SK-N-DZ (cell line): ENCODE measurements around the gene ZNF205. TPM values are rescaled to one million over a fixed set of nuclear protein-coding genes. Genes with fewer than 3 reads are reported as not detected.
"Not testable (repeated sequence)": the region's sequence is repeated elsewhere in the genome, so short reads cannot be mapped to it uniquely, and the experiment has no call there.

Experiments used
- DNase-seq: peaks from one replicate; pipeline ENCODE4 v3.0.0-alpha.2; 2015; ENCODE audit warnings: low spot score
- polyA plus RNA-seq, 2 experiments: library from polyadenylated mRNA; depleted of rRNA; stranded (reverse); fragments of >200 nt; gene quantifications; 2 replicates each; pipeline ENCODE4 v1.2.3, GENCODE V29; 2014

Gene ZNF205
- polyA plus RNA-seq (2014; cell fraction: cytosol; rRNA removed), result 20.0 and 28.5 TPM in 2 replicates
- polyA plus RNA-seq (2014; cell fraction: nucleus; rRNA removed), result 26.1 and 28.8 TPM in 2 replicates

DNA sequence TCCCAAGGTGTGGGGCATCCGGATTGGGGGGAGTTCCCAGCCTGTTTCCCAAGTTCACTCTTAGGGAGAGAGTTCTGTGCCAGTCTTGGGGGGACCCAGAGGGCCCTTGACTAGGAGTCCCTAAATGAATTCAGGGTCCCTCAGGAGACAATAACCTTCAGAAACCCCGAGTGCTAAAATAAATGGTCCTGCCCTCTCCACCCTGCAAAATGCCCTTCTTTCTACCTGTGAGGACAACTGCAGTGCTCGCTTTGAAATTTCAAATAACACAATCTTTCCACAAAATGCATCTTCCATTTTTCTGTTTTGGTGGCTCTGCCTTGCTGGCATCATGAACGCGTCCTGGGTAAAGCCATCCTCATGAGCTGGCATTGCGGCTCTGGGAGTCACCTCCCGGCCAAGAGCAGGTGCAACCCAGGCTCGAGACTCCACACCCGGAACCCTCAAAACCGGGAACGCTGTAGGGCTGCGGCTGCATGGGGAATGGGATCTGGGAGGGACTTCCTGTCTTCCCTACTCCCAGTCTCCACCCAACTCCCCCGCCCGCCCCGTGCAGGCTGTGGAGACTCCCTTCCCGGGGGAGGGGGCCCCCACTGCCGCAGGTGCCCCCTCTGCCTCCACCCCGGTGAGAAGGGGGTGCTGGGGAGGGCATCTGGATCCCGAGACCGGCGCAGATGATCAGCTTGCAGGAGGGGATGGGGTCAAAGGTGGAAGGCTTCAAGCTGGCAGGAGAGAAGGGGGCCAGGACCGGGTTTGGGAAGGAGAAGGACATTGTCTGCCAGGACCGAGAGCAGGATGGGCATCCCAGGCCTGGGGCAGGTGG lies at the start of gene ZNF205:
Gene ZNF205 (plus strand): TSS at position 529 of the 823 bp plus-strand sequence. CDS start 845 bp downstream, outside the sequence.
- DNase-seq, result peak; percentile 80

DNA sequence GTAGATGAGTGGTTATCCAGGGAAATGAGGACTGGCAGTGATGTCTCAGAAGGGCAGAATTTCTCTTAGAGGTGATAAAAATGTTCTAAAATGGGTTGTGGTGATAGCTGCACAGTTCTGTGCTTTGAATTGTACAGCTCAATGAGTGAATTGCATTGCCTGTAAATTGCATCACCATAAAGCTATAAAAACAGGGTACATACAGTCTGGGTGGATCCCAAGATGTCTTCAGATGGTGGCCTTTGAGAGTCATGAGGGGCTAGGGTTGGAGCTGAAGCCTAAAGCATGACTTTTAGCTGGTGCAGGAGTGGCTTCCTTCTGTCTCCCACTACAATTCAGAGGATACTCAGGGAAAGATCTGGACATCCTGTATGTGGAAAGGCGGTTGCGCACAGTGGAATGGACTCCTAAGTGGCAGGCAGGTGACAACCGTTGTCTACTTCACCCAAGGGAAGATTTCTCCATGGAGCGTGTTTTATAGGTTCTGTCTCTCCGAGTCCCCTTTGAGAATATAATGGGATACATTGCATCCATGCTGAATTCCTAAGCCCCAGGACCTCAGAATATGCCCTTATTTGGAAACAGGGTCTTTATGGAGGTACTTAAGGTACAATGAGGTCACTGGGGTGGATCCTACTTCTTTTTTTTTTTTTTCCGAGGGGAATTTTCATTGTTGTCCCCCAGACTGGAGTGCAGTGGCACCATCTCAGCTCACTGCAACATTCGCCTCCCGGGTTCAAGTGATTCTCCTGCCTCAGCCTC lies 48.6 kb upstream of the ZNF205 start:
- no peak for DNase-seq

DNA sequence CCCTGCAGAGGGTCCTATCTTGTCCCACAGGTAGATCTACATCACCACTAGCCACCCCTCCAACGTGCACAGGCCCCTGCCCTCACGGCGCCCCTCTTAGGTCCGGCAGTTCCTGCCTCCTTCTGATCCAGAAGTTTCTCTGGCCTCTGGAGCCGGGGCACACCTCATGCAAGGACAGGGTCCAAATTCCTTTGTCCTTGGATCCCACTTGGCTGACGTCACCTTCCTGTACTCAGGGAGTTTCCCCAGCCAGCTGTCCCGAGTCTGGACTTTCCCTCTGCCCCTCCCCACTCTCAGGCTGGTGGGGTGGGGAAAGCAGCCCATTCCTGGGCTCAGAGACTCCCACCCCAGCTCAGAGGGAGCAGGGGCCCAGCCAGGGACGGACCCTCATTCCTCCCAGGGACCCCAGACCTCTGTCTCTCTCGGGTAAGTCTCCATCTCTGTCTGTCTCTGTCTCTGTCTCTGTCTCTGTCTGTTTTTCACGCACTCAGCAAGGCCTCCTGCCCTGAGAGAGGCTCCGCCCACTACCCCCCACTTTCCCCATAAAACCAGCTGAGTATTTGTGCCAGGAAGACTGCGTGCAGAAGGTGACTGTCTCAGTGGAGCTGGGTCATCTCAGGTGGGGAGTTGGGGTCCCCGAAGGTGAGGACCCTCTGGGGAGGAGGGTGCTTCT lies 47.2 kb upstream of the ZNF205 start, which contains the start of gene IL32:
Gene IL32 (plus strand): TSS at position 572 of the 673 bp plus-strand sequence. CDS start 172 bp downstream, outside the sequence.
- DNase-seq, result no peak

DNA sequence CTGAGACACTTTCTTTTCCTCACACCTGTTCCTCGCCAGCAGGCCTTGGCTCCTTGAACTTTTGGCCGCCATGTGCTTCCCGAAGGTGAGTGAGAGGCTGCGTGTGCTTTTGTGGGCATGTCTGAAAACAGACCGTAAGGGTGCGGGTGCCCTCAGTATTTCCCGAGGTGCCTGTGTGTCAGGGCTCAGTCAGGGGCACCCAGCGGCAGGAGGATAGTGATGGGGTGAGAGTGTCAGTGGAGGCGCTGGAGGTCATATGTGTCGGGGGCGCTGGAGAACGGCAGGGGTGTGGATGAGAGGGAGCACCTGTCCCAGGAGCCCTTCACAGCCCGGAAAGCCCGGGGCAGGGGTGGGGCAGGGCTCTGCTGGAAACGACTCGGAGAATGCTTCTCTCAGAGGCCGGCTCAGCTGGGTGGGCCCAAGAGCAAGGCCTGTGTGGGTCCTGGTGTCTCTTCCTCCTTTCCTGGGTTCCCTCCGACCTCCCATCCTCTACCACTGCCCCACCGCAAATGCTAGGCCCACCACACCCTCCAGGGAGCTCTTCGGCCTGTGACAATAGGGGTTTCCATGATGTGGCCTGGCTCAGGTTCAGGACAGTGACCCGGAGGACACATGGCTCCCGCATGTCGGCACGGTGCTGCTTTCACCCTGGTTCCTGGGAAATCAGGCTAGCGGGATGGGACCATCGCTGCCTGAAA lies 46.5 kb upstream of the ZNF205 start:
- no peak for DNase-seq

DNA sequence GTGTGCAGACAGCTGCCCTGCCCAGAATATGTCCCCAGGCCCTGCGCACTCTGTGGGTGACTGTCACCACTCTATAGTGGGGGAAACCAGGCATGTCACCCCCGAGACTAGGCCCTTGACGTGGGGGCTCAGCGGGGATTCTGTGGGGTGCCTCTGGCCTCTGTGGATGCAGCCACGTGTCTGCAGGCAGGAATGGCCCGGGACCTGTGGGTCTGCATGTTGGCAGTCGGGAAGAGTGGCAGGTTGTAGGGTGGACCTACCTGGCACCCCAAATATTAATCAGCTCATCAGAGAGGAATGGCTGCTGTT lies 46.0 kb upstream of the ZNF205 start:
- DNase-seq, result no peak

DNA sequence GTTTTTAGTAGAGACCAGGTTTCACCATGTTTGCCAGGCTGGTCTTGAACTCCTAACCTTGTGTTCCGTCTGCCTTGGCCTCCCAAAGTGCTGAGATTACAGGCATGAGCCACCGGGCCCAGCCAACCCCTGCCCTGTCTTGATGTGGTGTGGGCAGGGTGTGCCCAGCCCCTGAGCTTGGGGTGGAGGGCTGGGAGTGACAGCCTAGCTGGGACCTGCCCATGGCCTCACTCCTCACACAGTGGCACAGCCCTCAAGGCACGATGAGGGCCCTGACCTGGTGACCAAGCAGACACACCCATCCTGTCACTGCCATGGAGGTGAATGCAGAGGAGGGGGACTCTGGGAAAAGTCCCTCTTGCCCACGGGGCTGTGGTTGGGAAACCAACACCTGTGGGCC lies 43.9 kb upstream of the ZNF205 start:
- DNase-seq, result no peak

DNA sequence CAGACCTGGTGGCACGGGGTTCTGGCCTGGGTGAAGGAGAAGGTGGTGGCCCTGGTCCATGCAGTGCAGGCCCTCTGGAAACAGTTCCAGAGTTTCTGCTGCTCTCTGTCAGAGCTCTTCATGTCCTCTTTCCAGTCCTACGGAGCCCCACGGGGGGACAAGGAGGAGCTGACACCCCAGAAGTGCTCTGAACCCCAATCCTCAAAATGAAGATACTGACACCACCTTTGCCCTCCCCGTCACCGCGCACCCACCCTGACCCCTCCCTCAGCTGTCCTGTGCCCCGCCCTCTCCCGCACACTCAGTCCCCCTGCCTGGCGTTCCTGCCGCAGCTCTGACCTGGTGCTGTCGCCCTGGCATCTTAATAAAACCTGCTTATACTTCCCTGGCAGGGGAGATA lies 43.2 kb upstream of the ZNF205 start:
- DNase-seq, result not testable (repeated sequence)

DNA sequence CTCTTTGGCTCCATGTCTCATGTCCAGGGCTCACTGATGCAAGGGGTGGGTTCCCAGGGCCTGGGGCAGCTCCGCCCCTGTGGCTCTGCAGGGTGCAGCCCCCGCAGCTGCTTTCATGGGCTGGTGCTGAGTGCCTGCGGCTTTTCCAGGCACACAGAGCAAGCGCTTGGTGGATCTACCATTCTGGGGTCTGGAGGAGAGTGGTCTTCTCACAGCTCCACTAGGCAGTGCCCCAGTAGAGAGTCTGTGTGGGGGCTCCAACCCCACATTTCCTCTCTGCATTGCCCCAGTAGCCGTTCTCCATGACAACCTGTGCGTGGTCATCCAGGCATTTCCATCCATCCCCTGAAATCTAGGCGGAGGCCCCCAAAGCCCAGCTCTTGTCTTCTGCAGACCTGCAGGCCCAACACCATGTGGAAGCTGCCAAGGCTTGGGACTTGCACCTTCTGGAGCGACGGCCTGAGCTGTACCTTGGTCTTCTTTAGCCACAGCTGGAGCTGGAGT lies 41.7 kb upstream of the ZNF205 start:
- DNase-seq, result no peak

DNA sequence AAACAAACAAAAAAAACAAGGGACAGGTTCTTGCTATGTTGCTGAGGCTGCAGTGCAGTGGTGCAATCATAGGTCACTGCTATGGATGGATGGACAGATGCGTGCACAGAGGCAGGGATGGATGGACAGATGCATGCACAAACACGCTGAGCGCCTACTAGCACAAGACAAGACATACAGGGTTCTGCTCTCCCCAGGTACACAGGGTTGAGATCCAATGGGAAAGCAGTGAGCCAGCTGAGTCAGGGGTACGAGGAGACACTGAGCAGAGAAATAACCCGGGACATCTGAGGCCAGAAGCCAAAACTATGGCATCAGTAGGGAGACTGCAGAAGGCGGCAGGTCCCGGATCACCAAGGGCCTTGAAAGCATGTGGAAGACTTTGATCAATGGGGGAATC lies 40.7 kb upstream of the ZNF205 start:
- no peak for DNase-seq

DNA sequence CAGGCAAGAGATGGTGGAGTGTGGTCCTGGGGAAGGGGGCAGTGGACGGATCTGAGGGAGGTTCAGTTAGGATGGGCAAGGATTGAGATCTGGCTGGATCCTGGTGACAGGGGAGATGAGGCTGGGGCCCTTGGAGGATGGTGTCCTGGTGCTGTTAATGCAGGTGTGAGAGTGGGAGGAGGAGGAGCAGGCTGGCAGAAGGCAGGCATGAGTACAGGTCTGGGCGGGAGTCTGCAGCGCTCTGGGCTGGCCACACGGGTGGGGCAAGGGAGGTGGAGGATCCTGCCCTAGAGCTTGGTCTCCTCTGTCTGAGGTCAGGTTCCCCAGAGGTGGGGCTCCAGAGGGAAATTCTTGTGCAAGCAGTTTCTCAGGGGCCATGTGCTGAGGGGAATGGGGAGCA lies 40.2 kb upstream of the ZNF205 start:
- DNase-seq, result not testable (repeated sequence)

DNA sequence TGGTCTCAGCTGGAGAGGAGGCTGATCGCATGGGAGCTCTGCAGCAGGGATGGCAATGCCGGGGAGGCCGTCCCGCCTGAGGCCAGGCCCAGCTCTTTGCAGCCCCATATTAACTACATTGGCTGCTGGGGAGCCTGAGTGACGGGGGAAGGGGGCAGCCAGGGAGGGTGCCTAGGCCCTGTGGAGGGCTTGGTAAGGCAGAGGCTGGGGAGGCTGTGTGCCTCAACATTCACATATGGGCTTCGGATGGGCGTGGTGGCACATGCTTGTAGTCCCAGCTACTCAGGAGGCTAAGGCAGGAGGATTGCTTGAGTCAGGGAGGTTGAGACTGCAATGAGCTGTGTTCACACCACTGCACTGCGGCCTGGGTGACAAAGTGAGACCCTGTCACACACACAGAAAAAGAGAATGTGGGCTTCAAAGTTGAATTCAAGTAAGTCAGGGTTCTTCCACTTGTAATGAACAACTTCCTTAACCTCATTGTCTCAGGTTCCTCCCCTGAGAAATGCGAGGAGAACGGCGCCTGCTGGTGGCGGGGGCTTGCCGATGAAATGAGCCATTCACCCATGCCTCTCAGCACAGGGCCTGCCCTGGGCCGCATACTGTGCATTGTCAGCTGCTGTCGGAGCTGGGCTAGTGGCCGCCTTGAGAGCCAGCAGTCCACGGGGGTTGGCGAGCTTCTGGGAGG lies 39.7 kb upstream of the ZNF205 start:
- not testable (repeated sequence) for DNase-seq

DNA sequence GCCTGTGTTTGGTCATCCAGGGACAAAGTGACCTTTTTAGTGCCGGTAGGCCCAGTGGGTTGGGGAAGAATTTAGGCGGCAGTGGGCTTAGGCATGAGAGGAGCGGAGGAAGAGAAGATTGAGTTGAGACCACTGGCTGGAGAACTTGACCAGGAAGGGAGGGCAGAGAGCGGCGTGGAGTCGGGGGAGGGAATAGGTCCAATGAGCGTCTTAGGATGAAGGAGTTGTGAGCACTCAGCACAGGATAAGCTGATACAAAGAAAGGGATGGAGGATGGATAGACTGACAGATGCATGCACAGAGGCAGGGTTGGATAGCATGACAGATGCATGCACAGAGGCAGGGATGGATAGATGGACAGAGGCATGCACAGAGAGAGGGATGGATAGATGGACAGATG lies 38.9 kb upstream of the ZNF205 start:
- DNase-seq, result no peak

DNA sequence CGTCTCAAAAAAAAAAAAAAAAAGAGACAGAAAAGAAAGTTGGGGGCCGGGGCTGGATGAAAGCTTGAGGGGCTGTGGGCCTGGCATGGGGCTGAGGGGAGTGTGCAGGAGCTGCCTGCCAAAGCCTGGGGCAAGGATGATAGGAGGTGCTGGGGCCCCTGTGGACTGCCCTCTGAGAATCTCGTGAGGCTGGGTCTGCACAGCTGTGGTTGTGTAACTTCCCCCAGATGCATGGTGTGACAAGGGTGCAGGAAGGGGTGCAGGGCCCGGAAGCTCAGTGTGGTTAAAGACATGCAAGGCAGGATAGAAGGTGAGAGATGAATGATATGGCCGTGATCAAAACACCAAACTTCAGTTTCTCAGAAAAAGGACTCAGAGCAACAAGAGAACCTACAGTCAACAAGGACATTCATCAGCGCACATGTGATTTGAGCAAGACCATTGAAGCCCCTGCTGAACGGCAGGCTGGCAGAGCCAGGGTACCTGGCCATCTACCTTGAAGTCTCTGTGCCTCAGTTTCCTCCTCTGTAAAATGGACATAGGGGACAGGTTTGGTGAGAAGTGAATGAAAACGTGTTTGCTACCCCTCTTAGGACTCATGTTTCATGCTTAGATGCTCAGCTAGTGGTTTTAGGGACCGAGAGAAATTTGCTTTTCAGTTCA lies 37.4 kb upstream of the ZNF205 start:
- no peak for DNase-seq

DNA sequence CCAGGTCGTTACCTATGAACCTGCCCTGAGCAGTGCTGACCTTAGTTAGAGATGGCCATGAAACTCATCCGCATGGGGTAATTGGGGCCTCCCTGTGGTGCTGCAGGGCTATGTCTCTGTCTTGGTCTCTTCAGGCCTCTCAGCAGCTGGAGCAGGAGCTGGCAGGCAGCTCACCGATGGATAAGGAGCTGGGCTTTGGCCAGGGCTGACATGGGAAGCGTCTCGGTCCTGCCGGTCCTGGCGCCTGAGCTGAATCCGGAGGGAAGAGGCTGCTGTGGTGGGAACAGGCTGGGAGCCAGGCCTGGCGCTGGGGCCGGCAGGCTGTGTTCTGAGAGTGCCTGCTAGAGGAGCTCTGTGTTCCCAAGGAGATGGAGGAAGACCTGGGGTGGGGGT lies 36.9 kb upstream of the ZNF205 start:
- DNase-seq, result no peak

DNA sequence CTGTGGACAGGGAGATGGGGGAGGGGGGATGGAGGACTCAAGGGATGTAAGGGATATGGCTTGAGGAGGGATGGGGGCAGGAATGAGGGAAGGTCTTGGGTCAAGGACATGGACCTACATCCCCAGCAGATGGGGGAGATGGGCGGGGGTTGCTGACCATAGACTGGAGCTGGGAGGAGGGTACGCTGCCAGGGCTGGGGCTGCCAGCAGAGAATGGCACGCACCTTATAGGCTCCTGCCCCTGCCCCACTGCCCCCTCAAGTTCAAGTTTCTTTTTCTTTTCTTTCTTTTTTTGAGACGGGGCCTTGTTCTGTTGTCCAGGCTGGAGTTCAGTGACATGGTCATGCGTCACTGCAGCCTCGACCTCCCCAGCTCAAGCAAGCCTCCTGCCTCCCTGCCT lies 36.4 kb upstream of the ZNF205 start:
- DNase-seq, result not testable (repeated sequence)

DNA sequence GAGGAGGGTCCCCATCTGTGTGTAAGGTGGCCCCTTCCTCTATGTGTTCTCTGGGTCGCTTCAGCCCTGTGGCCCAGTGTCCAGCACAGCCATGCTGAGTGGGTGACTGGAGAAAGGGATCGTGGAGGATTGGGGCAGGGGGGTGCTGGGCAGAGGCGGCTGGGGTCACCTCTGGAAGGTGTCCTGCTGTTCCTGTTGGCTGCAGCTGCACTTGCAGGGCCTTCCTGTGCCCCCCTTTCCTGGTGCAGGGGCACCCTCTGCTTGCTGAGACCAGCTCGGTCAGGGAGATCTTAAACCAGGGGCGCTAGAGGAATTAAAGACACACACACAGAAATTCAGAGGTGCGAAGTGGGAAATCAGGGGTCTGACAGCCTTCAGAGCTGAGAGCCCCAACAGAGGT lies 35.8 kb upstream of the ZNF205 start:
- no peak for DNase-seq

DNA sequence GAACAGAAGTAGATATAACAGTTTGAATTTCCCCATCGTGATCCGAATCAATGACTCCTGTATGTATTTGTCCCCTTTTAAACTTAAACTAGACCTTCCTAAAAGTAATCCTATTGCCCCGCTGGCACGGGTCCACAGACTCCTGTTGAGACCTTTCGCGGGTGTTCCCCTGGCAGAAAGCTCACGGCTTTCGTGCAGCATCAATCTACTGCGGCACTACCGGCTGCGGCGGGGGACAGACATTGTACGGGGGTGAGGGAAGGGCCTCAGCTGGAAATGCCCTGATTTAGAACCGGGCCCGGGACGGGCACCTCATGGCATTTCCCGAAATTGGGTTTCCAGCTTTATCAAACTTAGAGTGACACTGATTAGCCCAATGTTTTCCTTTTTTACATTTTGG lies 32.4 kb upstream of the ZNF205 start:
- DNase-seq, result no peak

DNA sequence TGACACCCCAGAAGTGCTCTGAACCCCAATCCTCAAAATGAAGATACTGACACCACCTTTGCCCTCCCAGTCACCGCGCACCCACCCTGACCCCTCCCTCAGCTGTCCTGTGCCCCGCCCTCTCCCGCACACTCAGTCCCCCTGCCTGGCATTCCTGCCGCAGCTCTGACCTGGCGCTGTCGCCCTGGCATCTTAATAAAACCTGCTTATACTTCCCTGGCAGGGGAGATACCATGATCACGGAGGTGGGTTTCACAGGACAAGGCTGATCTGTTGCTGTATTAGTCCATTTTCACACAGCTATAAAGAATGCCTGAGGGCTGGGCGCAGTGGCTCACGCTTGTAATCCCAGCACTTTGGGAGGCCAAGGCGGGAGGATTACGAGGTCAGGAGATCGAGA lies 30.4 kb upstream of the ZNF205 start:
- DNase-seq, result not testable (repeated sequence)

DNA sequence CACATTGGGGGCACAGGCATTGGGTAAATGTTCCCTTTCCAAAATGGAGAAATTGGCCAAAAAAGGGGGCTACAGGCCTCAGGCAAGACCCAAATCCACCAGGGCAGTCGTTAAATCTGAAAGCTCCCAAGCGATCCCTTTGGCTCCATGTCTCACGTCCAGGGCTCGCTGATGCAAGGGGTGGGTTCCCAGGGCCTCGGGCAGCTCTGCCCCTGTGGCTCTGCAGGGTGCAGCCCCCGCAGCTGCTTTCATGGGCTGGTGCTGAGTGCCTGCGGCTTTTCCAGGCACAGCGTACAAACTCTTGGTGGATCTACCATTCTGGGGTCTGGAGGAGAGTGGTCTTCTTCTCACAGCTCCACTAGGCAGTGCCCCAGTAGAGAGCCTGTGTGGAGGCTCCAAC lies 29.0 kb upstream of the ZNF205 start:
- not testable (repeated sequence) for DNase-seq

DNA sequence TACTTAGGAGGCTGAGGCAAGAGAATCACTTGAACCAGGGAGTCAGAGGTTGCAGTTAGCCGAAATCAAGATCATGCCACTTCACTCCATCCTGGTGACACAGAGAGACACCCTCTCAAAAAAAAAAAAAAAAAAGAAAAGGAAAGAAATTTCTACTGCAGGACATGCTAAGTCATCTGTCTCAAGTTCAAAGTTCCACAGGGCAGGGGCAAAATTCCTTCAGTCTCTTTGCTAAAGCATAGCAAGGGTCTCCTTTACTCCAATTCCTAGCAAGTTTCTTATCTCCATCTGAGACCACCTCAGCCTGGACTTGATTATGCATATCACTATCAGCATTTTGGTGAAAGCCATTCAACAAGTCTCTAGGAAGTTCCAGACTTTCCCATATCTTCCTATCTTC lies 27.9 kb upstream of the ZNF205 start:
- DNase-seq, result no peak
